ENCODE results near the gene FAM227B. TPM values are rescaled to one million over a fixed set of nuclear protein-coding genes. Genes with fewer than 3 reads are reported as not detected.

Gene FAM227B
- total and polyA plus RNA-seq, 2 of the 13 experiments (the other 11 are each of a cell fraction or from before 2014, with no cell fraction given), result 1.9 to 2.6 TPM

- no peak overlapping the region for H2AFZ ChIP-seq (ENCODE audit: low read length)
- H4K20me1 ChIP-seq (ENCODE audit: insufficient read depth, low read length), result no peaks in the 10 kb centered on the region
- H3K4me1 ChIP-seq (ENCODE audit: insufficient read depth, low read length), result peaks cover 2% of the 10 kb centered on the region
- DNase-seq (ENCODE audit: low spot score) (no peak), ATAC-seq (no peak), FAIRE-seq (no peak)
- no peak overlapping the region for H3K4me2 ChIP-seq (ENCODE audit: low read depth, low read length)
- CTCF ChIA-PET (ENCODE audit: low intra/inter-chr PET ratio, low total read pairs), result no interaction called here
- H3K9ac ChIP-seq (ENCODE audit: insufficient read depth, low read depth, low read length), result no peak overlapping the region
- no peak overlapping the region for H3K27ac ChIP-seq (ENCODE audit: extremely low read length, insufficient read depth, low read length)
- no peak overlapping the region for H3K4me3 ChIP-seq (replicated peaks in 1 of 3; ENCODE audit: insufficient read depth in 1 of 3, low read depth in 2 of 3, low read length in 3 of 3)
- no peaks in the 10 kb centered on the region for H3K79me2 ChIP-seq (ENCODE audit: insufficient read depth, low read length)
- no peaks in the 10 kb centered on the region for H3K27me3 ChIP-seq (ENCODE audit: control insufficient read depth in 1 of 2, insufficient read depth in 2 of 2, low read length in 2 of 2)
- in situ Hi-C loops (cut with HindIII; ENCODE audit: extremely low pct_ligation_motif_present, low pct_unique_long_range_greater_than_20kb) (no loop called here), intact Hi-C loops (cut with micrococcal nuclease; ENCODE audit: unreplicated experiment) (no loop called here)
- H3K36me3 ChIP-seq (replicated peaks in 1 of 2; ENCODE audit: control insufficient read depth in 1 of 2, insufficient read depth in 2 of 2, low read length in 2 of 2), result peaks cover 2 to 15% of the 10 kb centered on the region in 2 experiments; a peak in 3 of 5 replicates
- H3K9me3 ChIP-seq (ENCODE audit: low read length), result peaks cover 12% of the 10 kb centered on the region
- BruUV-seq (replicated peaks), result no TSS peak
- 95% methylated on average over 2 of the region's 2 CpGs for WGBS (ENCODE audit: low lambda C conversion rate)
- POLR2A ChIA-PET, result interaction anchor here (1.4 kb wide), 1 partner anchor 35 kb away, joined by 4 read pairs; no protein-coding TSS in a partner anchor
- TF ChIP-seq AHR (CRISPR knock-in tag; IDR thresholded peaks at IDR 0.05) (no peak), KDM5A (IDR thresholded peaks at IDR 0.05; ENCODE audit: borderline replicate concordance, low read length) (no peak), ATF7-NPFF (CRISPR knock-in tag; IDR thresholded peaks at IDR 0.05; ENCODE audit: low read depth) (no peak), ZNF713 (CRISPR knock-in tag; IDR thresholded peaks at IDR 0.05) (no peak), TFAP4 (IDR thresholded peaks at IDR 0.05; ENCODE audit: borderline replicate concordance, low read depth) (no peak)
Measured at GRCh38 chr15:49628379-49628778, 7.8 kb upstream of the FAM227B start.

GRCh38 chr15:49627407-49627877 is 6.8 kb upstream of the FAM227B start:
- intact Hi-C loops (cut with micrococcal nuclease; ENCODE audit: unreplicated experiment), result no loop called here
- 71% methylated on average over 1 of the region's 1 CpG for WGBS (ENCODE audit: low lambda C conversion rate)
- Histone ChIP-seq H2AFZ (ENCODE audit: low read length) (no peak overlapping the region), H3K36me3 (replicated peaks in 1 of 2; ENCODE audit: control insufficient read depth in 1 of 2, insufficient read depth in 2 of 2, low read length in 2 of 2) (peaks cover 2 to 15% of the 10 kb centered on the region in 2 experiments; a peak in 3 of 5 replicates), H3K9ac (ENCODE audit: insufficient read depth, low read depth, low read length) (no peak overlapping the region), H3K9me3 (ENCODE audit: low read length) (peaks cover 12% of the 10 kb centered on the region), H3K4me2 (ENCODE audit: low read depth, low read length) (no peak overlapping the region), H3K27ac (ENCODE audit: extremely low read length, insufficient read depth, low read length) (no peak overlapping the region), H4K20me1 (ENCODE audit: insufficient read depth, low read length) (no peaks in the 10 kb centered on the region), H3K79me2 (ENCODE audit: insufficient read depth, low read length) (peaks cover under 1% of the 10 kb centered on the region), H3K27me3 (ENCODE audit: control insufficient read depth in 1 of 2, insufficient read depth in 2 of 2, low read length in 2 of 2) (no peaks in the 10 kb centered on the region), H3K4me3 (replicated peaks in 1 of 3; ENCODE audit: insufficient read depth in 1 of 3, low read depth in 2 of 3, low read length in 3 of 3) (no peak overlapping the region), H3K4me1 (ENCODE audit: insufficient read depth, low read length) (peaks cover 12% of the 10 kb centered on the region)
- in situ Hi-C loops (cut with HindIII; ENCODE audit: extremely low pct_ligation_motif_present, low pct_unique_long_range_greater_than_20kb), result no loop called here
- TF ChIP-seq, protein P1, sequence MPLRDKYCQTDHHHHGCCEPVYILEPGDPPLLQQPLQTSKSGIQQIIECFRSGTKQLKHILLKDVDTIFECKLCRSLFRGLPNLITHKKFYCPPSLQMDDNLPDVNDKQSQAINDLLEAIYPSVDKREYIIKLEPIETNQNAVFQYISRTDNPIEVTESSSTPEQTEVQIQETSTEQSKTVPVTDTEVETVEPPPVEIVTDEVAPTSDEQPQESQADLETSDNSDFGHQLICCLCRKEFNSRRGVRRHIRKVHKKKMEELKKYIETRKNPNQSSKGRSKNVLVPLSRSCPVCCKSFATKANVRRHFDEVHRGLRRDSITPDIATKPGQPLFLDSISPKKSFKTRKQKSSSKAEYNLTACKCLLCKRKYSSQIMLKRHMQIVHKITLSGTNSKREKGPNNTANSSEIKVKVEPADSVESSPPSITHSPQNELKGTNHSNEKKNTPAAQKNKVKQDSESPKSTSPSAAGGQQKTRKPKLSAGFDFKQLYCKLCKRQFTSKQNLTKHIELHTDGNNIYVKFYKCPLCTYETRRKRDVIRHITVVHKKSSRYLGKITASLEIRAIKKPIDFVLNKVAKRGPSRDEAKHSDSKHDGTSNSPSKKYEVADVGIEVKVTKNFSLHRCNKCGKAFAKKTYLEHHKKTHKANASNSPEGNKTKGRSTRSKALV (CRISPR knock-in tag; IDR thresholded peaks at IDR 0.05), result no peak
- TF ChIP-seq RBM39 (IDR thresholded peaks at IDR 0.05; ENCODE audit: low read depth, low read length, poor library complexity, severe bottlenecking), result no peak
- TF ChIP-seq ZNF12 (CRISPR knock-in tag; IDR thresholded peaks at IDR 0.05), result no peak
- TF ChIP-seq KMT2A (CRISPR knock-in tag; IDR thresholded peaks at IDR 0.05), result no peak
- TF ChIP-seq POLR2G (IDR thresholded peaks at IDR 0.05; ENCODE audit: low read depth, low read length), result no peak
- TF ChIP-seq ZNF354B (CRISPR knock-in tag; IDR thresholded peaks at IDR 0.05), result no peak
- ATAC-seq, result no peak
- POLR2A ChIA-PET, result no interaction called here
- DNase-seq (ENCODE audit: low spot score), result peak; percentile 30
- no peak for FAIRE-seq
- CTCF ChIA-PET (ENCODE audit: low intra/inter-chr PET ratio, low total read pairs), result no interaction called here
- BruUV-seq (replicated peaks), result no TSS peak

All from HepG2 (cell line).